Activated CD4-positive, alpha-beta T cell treated with anti-CD3 and anti-CD28 coated beads for 1 hour (primary cell): ENCODE measurements around the gene KMT5B.

ENCODE experiments used
- DNase-seq: peaks from one replicate; pipeline ENCODE4 v3.0.0-alpha.2; 2020

KMT5B gene

DNA sequence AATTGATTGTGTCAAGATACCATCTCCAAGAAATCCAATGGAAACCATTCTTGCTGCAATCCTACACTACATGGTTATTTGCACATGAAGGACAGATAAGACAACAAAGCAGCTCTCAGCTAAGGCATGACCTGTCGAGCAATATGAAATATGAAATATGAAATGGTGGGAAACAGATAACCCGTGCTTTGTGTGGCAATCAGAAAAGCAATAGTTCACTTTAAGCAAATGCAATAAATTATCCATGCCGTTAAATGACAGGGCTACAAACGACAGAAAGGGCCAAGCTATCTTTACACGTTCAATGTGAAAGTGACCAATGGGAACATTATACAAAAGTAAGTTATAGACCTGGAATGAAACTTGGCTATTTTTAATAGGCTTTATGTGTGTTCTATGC, 35.2 kb downstream of the KMT5B start:
- no peak for DNase-seq

DNA sequence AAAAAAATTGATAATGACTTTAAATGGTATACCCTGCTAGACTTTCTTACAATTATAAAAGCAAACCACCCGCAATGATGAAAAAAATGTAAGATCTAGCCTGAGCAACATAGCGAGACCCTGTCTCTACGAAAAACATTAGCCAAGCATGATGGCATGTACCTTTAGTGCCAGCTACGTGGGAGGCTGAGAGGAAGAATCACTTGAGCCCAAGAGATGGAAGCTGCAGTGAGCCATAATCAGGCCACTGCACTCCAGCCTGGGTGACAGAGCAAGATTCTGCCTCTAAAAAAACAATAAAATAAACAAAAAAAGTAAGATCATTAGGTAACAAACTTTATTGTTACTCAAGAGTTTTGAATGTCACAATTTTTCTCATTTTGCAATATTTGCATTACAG, 39.2 kb downstream of the KMT5B start:
- no peak for DNase-seq

DNA sequence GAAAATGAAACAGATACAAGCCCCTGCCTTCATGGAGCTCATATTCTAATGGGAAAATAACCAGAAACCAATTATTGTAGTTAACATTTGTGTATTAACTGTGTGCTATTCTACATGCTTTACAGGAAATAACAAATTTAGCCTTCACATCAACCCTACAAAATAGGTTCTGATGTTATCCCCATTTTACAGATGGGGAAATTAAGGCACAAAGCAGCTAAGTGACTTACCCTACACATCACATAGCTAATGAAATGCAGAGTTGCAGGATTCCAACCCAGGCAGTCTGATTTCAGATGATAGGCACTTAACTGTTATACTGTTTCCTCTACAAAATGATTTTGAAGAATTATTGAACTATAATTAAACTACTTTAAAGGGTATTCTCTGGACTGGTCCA, 43.7 kb downstream of the KMT5B start:
- DNase-seq = no peak

DNA sequence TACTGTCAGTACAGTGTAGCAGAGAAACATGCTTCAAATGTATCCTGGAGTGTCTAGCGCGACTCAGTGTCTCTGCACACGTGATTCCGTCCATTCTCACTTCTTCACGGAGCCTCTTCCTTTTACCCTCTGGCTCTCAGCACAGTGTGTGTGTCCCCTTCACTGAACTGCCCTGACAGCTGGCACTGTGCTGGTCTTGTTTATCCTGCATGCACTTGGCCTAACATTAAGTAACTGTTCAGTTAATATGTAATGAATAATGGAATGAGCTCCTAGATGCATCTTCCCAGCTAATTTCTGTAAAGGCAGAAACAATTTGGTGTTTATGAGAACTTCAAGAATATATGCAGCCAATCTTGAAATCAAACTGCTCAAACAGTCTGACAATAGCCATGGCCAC, 44.4 kb downstream of the KMT5B start:
- no peak for DNase-seq

DNA sequence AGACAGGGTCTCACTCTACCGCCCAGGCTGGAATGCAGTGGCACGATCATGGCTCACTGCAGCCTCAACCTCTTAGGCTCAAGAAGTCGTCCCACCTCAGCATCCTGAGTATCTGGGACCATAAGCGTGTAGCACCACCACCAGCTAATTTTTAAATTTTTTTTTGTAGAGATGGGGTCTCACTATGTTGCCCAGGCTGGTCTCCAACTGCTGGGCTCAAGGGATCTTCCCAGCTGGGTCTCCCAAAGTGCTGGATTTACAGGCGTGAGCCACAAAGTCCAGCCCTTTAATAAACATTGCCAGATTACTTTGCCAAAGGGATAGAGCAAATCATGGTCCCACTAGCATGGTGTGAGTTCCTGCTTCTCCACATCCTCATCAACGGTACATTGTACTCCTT, 45.6 kb downstream of the KMT5B start:
- no peak for DNase-seq

DNA sequence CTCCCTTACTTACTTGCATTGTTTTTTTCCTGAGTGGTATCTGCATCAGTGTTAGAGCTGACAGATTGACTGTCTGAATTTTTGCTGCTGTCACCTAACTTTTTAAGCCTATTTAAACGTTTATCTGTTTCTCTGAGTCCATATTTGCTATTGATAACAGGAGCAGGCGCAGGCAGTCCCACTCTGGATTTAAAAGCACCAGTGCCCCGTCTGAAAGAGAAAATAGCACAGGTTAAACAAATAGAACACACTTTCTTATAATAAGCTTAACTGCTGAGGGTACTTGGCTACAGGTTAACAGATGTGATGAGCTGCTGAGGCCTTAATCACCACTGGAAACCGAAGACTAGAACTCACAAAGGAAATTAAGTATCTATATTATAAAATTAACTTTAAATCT, 46.1 kb downstream of the KMT5B start:
- no peak for DNase-seq

DNA sequence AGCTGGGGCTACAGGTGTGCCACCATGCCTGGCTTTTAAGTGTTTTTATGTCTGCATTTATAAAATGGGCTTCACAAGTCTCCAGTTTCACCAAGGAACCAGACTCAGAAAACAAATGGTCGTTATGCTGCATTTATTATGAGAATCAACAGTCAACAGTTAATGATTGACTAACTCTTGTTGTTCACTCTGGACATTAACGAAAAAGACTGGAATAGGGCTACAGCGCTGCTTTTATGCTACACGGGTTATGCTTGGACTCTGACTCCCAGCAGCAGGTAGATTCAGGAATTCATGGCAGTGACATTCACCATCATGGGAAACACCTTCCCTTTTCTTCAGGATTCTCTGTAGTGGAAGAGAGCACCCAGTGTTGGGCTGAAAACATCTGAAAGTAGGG, 47.5 kb downstream of the KMT5B start:
- no peak for DNase-seq

DNA sequence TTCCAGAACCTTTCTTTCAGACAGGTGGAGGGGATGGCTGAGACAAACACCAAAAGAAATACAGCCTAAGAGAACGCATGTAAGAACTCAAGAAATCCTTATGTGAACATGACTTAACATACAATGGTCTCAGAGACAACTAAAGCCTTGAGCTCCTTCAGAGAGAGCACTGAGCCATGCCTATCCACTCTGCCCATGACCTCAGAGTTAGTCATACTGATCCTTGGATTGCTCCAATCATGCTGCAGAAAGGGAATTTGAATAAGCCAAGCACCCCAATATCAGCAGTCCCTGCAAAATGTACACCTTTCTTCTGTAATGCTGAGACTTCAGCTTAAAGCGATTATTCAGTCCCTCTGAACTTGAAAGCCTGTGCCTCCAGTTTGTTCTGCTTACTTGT, 48.7 kb downstream of the KMT5B start:
- DNase-seq = no peak

DNA sequence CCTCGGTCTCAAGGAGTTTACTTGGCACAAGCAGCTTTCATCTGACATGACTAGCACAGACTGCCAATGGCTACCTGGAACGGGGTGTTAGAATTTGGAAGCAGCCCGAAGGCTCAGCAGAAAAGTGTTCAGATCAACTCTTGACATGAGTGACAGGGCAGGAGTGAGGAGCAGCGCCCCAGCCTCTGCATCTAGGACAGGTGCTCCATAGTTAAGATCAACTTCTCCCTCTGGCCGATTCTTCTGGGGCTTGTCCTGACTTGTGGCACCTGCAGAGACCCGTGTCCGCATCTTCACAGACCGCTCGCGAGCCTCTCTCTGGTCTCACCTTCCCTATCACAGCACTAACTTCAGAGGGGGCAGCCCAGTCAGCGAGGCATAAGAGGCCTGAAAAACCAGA, 49.4 kb downstream of the KMT5B start:
- DNase-seq = no peak

DNA sequence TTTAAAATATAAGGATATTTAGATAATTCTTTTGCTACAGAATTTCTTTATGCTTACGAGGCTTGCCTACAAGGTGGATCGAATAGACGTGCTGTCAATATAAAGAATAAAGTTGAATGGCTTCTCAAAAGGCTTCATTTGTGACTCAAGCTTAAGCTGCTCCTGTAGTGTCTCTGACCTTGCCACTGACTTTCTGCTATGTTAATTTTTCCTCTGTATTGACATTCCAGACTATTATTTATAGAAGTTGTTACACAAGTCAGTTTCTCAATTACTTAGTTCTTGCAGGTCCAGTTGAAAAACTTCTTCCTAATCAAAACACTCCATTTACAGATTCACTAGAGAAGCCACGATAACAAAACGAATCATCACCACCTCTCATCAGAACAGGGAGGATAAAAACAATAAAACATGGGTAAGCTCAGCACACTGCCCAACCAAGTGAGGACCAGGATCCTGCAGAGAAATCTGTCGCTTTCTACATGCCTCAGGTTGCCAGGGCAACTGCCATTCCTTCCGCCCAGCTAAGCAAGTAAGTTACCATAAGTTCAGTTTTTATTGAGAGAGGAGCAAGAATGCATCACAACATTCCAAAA, 52.9 kb downstream of the KMT5B start:
- DNase-seq = no peak

DNA sequence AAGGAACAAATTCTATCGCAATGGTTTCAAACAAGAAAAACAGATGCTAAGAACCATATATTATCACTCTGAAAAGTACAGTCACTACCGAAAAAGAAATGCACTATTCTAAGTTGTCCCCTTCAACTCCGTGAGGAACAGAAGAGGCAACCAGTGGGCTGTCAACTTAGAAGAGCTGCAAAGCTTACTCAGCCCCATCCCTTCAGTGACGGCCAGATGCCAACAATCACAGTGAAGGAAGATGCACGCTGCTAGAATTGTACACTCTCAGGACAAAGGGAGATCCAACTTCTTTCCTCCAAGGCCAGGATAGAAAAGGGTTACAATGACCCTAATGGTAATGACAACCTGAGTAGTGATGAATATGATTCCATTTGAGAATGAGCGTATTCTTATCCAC, 53.4 kb downstream of the KMT5B start:
- DNase-seq = no peak

DNA sequence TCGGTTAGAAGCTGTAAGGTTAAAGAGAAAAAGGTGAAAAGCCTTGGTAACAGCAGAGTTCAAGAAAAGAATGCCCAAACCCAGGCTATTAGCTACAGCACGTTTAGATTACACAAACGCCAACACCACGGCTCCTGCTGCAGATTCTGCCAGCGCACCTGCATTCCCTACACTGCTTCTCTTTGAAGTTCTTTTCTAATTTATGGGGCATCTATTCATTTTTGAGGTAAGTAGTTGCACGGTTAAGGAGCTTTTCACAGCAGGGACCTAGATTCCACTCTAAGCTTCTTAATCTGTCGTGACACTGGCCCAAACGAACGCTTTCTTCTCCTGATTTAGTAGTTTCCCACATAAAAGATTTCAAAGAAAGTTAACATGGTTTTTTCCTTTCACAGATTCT, 53.9 kb downstream of the KMT5B start:
- DNase-seq = no peak

DNA sequence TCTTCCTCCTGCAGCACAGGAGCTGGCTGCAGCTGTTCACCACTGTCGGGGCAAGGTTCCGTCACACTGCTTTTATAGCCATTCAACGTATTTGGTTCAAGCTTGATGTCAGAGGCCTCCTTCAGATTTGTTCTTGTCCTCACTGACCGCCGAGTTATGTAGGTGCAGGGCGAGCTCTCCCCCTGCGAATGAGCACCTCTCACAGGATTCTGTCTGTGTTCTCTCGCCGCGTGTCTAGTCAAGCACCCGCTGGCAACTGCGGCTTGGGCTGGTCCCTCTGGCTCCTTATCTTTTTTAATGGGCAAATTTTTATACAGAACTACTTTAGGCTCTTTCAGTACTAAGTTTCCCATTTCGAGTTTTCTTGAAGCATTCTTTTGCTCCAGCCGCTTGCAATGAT, 54.5 kb downstream of the KMT5B start:
- DNase-seq = no peak

DNA sequence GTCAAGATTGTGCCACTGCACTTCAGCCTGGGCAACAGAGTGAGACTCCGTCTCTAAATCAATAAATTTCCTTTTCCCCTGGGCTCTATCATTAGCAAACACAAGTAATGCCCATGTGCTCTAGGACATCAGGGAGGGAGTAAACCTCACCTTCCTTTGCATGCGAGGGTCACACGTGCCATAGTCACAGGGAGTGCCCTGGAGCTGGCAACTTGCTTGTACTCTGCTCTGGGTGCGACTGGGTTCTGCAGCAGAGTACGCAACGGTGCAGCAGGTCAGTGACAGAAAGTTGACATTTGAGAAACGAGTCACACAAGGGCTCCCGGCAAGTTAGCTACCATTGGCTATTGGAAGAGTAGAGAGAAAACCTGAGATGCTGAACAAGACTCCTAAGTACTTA, 59.4 kb downstream of the KMT5B start:
- DNase-seq = no peak

DNA sequence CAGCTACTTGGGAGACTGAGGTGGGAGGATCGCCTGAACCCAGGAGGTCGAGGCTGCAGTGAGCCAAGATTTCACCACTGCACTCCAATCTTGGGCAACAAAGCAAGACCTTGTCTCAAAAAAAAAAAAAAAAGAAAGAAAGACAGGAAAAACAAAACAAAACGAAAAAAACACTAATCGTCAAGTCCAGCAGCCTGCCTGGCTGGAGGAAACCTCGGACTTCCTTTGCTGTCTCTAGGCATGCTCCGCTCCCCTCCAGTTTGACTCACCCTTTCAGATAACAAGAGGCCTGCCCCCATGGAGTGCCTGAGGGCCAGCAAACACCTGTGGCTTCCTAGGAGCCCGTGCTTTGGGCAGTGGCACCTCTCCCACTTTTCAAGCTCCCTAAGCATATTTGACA, 63.1 kb downstream of the KMT5B start:
- no peak for DNase-seq

DNA sequence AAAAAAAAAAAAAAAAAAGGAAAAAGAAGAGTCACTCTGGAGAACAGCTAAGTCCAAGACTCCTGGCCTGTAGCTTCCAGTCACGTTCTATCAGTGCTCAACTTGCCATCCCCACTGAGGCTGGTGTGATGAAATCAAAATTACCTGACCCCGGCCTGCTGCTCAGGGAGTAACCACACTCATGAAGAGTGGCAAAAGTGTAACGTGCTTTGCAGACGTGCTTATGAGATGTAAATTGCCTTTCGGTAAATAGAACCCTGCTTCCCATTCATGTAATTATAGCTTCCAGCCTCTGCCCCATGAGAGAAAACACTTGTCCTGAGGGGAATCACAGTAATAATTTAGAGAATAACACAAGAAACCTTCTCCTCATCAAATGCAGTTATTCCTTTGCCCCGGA, 63.7 kb downstream of the KMT5B start:
- DNase-seq = no peak

DNA sequence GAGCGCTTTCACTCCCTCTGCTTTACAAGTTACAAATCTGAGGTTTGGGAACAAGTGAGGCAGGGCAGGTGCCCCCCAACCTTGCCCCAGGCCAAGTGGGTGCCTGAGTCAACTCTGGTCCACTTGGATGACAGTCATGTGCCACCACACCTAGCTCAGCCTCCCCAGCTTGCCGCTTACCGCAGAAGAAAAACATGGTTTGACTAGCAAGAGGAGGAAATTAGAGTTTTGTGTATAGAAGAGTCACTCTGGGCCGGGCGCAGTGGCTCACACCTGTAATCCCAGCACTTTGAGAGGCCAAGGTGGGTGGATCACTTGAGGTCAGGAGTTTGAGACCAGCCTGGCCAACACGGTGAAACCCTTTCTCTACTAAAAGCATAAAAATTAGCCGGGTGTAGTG, 64.2 kb downstream of the KMT5B start:
- DNase-seq = no peak

DNA sequence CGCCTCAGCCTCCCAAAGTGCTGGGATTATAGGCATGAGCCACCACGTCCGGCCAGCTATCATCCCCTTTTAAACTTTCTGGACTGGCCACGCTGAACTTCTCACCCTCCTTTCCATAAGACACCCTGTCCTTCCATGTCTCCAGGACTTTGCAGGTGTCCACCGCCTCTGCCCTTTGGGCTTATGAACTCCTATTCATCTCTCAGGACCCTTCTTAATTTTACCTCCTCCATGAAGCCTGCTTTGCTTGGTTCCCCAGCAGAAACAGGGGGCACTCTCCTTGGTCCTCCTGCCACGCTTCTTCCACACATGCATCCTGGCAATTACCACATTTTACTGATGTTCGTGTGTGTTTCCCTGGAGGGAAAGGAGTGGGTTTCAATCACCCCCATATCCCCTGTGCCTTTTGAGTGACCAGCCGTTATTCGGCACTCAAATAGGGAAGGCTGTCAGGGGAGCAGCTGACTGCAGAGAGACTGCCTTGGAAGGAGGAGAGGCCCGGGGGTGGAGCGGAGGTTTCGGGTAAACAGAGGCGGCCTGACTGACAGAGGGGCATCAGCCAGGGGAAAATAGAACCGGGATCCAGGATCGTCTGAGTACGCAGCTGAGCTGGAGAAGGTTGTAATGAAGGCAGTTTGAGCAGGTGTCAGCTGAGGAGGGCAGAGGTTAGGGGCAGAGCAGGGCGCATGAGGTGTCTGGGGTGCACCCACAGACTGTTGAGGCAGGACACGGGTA, 64.9 kb downstream of the KMT5B start:
- no peak for DNase-seq

DNA sequence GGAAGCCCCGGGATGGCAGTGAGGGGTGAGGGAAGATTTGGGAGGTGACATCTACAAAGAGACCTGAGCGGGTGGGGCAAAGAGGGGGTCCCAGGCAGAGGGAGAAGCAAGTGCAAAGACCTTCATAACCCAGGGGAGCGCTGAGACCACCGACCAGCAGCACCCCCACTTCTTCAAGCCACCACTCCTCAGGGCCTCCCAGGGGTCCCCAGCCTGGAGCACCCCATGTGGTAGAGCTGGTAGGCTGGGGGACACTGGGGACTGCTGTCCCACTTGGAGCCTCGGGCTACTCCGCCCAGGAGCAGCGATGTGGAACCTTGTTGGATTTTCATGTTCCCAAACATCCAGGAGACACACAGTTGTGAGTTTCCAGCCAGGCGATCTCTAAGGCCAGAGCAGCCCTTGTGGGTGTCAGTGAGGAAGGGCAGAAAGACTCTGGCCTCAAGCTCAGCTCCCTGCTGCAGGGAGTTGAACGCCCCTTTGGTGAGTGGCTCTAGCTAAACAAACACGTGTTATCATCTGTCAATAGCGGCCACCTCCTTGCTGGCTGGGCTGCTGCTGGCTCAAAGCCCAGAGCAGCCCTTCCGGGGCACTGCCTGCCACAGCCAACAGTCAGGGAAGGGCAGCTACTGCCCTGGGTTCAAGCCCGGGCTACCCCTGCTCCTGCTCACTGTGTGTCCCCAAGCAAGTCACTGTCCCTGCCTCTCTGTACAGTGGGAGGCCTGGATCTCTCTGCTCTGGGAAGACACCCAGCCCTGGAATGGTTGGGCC, 66.2 kb downstream of the KMT5B start:
- DNase-seq = no peak

DNA sequence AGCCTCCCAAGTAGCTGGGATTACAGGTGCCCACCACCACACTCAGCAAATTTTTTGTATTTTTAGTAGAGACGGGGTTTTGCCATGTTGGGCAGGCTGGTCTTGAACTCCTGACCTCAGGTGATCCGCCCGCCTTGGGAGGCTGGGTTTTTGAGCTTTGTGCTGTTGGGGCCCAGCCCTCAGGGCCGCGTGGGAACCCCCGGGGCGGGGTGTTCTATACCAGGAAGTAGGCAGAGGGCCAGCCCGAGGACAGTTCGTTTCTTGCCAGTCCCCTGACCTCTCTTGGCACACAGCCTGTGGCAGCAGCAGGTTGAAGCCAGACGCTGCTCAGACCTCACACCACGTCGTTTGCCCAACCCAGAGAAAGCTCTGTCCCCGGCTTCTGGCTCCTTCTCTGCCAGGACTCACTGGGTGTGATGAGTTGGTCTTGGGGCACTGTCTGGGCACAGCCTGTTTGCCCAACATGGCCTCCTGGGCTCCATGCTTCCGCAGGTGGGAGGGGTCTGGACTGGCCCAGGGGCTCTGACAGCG, 67.0 kb downstream of the KMT5B start:
- DNase-seq = no peak

DNA sequence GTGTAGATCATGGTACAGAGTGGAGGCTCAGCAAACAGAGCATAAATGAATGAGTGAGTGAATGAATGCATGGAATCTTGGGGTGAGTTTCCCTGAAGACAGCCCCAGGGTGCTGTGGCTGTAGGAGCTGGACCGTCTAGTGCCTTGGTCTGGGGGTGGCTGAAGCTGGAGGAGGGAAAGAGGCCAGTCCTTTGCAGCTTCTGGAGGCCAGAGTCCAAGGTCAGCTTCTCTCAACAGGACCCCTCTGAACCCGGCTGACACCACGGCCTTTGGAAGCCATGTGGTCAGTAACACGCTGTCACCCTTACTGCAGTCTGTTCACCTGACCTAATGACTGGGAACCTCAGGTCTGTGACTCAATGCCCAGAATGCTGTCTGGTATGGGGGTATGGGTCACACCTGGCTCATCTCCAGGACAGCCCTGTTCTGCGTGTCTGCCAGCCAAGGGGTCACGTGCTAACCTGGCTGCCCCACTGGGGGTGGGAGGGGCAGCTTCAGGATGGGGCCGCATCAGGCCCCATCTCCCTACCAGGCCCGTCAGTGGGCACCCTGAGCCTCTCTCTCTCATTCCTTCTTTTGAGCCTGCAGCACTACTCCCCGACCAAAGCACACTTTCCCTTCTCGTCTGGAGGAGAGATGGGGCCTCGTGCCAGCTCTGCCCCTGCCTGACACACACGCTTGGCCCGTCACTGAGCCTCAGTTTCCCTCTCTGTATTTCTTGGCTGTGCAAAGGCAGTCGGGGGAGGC, 67.8 kb downstream of the KMT5B start:
- no peak for DNase-seq

DNA sequence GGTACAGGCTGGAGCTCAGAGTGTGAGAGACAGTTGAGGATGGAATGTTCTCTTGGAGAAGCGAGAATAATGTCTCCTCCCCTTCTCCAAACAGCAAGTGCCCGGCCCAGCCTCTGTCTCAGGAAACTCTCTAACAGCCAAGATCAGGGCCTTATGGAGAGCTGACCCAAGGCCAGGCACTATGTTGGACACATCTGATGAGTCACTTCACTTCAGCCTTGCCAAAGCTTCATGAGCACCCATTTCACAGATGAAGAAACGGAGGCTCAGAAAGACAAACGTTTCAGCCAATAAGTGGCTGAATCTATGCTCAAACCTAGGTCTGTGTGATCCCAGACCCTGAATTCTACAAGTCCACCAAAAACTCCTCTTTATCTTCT, 69.8 kb downstream of the KMT5B start:
- DNase-seq = no peak
